GM19397 (cell line): ENCODE data around the gene PDZK1.
"Not testable (repeated sequence)": the region's sequence is repeated elsewhere in the genome, so short reads cannot be mapped to it uniquely, and the experiment has no call there.

Experiments
- ATAC-seq: cut with Tn5 transposase; IDR thresholded peaks from one replicate; pipeline ENCODE4 v1.9.1; 2021; ENCODE audit warnings: mild to moderate bottlenecking, moderate library complexity; ENCODE audit not compliant: unreplicated experiment

Gene PDZK1

GRCh38 chr1:145662502-145662901 is 44.7 kb downstream of the PDZK1 start:
- ATAC-seq: not testable (repeated sequence)

- ATAC-seq: not testable (repeated sequence)
Observed at GRCh38 chr1:145656245-145656943, 50.8 kb downstream of the PDZK1 start.

- not testable (repeated sequence) for ATAC-seq
Observed at GRCh38 chr1:145643990-145644389, 63.2 kb downstream of the PDZK1 start.

GRCh38 chr1:145641886-145642285 is 65.3 kb downstream of the PDZK1 start:
- ATAC-seq: not testable (repeated sequence)

- ATAC-seq: not testable (repeated sequence)
Observed at GRCh38 chr1:145636237-145636636, 70.9 kb downstream of the PDZK1 start.

GRCh38 chr1:145622177-145622576 is 85.0 kb downstream of the PDZK1 start:
- not testable (repeated sequence) for ATAC-seq
